ENCODE results near the gene CHST12. TPM values are rescaled to one million over a fixed set of nuclear protein-coding genes. Genes with fewer than 3 reads are reported as not detected.

Gene CHST12
- total and polyA plus RNA-seq, 10 of the 15 experiments (the other 5 are each of a cell fraction or from before 2014, with no cell fraction given), result 0.05 to 14.2 (median 3.3) TPM

DNA sequence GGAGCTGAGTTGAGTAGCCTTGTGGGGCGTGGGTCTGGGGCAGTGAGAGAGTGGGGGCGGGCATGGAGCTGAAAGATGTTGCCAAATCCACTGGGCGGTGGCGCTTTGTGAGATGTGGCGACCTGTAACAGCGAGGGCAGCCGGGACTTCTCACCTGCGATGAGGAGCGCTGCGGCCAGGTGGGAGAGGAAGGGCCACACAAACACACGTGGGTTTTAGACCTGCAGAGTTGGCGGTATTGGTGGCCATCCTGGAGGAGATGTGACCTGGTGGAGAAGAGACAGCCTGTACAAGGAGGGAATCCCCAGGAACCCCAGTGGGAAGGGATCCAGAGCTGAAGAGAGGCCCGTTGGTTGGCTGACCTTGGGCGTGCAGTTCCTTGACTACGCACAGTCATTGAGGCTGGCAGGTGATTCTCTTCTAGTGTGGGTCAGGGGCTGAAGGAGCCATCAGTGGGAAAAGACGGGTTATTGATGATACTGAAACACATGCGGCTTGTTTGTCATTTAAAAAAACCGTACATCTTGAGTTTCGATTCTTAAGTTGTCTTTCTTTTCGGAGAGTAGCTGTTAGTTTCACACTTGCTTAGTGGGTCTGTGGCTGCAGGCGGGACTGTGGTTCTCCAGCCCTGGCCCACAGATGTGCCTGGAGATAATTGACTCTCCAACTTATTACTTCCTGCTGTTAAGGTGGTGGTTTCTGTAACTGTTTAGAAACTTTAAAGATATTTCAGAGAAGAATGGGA, 2.4 kb downstream of the CHST12 start (continued):
- TF ChIP-seq, protein P1, sequence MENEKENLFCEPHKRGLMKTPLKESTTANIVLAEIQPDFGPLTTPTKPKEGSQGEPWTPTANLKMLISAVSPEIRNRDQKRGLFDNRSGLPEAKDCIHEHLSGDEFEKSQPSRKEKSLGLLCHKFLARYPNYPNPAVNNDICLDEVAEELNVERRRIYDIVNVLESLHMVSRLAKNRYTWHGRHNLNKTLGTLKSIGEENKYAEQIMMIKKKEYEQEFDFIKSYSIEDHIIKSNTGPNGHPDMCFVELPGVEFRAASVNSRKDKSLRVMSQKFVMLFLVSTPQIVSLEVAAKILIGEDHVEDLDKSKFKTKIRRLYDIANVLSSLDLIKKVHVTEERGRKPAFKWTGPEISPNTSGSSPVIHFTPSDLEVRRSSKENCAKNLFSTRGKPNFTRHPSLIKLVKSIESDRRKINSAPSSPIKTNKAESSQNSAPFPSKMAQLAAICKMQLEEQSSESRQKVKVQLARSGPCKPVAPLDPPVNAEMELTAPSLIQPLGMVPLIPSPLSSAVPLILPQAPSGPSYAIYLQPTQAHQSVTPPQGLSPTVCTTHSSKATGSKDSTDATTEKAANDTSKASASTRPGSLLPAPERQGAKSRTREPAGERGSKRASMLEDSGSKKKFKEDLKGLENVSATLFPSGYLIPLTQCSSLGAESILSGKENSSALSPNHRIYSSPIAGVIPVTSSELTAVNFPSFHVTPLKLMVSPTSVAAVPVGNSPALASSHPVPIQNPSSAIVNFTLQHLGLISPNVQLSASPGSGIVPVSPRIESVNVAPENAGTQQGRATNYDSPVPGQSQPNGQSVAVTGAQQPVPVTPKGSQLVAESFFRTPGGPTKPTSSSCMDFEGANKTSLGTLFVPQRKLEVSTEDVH (IDR thresholded peaks at IDR 0.05; ENCODE audit: low read depth, partially characterized antibody), result no peak
- TF ChIP-seq PAX8 (IDR thresholded peaks at IDR 0.05), result no peak
- no peak for TF ChIP-seq CBX3 (IDR thresholded peaks at IDR 0.05; ENCODE audit: borderline replicate concordance, low read depth)
- no peak for TF ChIP-seq SUZ12 (IDR thresholded peaks at IDR 0.05; ENCODE audit: unreplicated experiment)
- TF ChIP-seq NFIC (IDR thresholded peaks at IDR 0.05; ENCODE audit: low read depth, low read length), result peak; percentile 61; the same call in 1 of the 2 replicates
- TF ChIP-seq EGR1 (IDR thresholded peaks at IDR 0.05; ENCODE audit: borderline replicate concordance in 1 of 2, low read depth in 2 of 2, low read length in 2 of 2), result no peak
- peak; percentile 90 for TF ChIP-seq IKZF1 (conservative IDR thresholded peaks at IDR 0.05)
- TF ChIP-seq RBBP5 (conservative IDR thresholded peaks at IDR 0.05), result no peak
- TF ChIP-seq ZBED1 (IDR thresholded peaks at IDR 0.05; ENCODE audit: borderline replicate concordance), result peak; percentile 42; the same call in 1 of the 2 replicates
- peak; percentile 17 for TF ChIP-seq SP1 (IDR thresholded peaks at IDR 0.05; ENCODE audit: low read depth, low read length)
- peak in 1 of 2 experiments; percentile 24; a peak in 1 of 4 replicates for TF ChIP-seq ETV6 (conservative IDR thresholded peaks at IDR 0.05 in 1 of 2, IDR thresholded peaks at IDR 0.05 in 1 of 2; ENCODE audit: borderline replicate concordance in 1 of 2, low read depth in 1 of 2)
- 0 out of 2 replicates have a peak, but pooled peaks have one; percentile 42 for TF ChIP-seq IRF4 (IDR thresholded peaks at IDR 0.05; ENCODE audit: low read depth, low read length)
- no peak for TF ChIP-seq PML (IDR thresholded peaks at IDR 0.05; ENCODE audit: low read length)
- TF ChIP-seq, protein P2, sequence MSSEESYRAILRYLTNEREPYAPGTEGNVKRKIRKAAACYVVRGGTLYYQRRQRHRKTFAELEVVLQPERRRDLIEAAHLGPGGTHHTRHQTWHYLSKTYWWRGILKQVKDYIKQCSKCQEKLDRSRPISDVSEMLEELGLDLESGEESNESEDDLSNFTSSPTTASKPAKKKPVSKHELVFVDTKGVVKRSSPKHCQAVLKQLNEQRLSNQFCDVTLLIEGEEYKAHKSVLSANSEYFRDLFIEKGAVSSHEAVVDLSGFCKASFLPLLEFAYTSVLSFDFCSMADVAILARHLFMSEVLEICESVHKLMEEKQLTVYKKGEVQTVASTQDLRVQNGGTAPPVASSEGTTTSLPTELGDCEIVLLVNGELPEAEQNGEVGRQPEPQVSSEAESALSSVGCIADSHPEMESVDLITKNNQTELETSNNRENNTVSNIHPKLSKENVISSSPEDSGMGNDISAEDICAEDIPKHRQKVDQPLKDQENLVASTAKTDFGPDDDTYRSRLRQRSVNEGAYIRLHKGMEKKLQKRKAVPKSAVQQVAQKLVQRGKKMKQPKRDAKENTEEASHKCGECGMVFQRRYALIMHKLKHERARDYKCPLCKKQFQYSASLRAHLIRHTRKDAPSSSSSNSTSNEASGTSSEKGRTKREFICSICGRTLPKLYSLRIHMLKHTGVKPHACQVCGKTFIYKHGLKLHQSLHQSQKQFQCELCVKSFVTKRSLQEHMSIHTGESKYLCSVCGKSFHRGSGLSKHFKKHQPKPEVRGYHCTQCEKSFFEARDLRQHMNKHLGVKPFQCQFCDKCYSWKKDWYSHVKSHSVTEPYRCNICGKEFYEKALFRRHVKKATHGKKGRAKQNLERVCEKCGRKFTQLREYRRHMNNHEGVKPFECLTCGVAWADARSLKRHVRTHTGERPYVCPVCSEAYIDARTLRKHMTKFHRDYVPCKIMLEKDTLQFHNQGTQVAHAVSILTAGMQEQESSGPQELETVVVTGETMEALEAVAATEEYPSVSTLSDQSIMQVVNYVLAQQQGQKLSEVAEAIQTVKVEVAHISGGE (CRISPR knock-in tag; IDR thresholded peaks at IDR 0.05), result no peak
- no peak for TF ChIP-seq CBX5 (IDR thresholded peaks at IDR 0.05; ENCODE audit: low read depth)
- no peak for TF ChIP-seq SIX5 (IDR thresholded peaks at IDR 0.05; ENCODE audit: low read depth, low read length, severe bottlenecking)
- no peak for TF ChIP-seq SMC3 (IDR thresholded peaks at IDR 0.05; ENCODE audit: borderline replicate concordance, low read length)
- no peak for TF ChIP-seq NFXL1 (IDR thresholded peaks at IDR 0.05; ENCODE audit: borderline replicate concordance)
- TF ChIP-seq ZNF24 (IDR thresholded peaks at IDR 0.05), result no peak; the same call in 1 of the 2 replicates
- TF ChIP-seq, protein P3, sequence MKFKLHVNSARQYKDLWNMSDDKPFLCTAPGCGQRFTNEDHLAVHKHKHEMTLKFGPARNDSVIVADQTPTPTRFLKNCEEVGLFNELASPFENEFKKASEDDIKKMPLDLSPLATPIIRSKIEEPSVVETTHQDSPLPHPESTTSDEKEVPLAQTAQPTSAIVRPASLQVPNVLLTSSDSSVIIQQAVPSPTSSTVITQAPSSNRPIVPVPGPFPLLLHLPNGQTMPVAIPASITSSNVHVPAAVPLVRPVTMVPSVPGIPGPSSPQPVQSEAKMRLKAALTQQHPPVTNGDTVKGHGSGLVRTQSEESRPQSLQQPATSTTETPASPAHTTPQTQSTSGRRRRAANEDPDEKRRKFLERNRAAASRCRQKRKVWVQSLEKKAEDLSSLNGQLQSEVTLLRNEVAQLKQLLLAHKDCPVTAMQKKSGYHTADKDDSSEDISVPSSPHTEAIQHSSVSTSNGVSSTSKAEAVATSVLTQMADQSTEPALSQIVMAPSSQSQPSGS (IDR thresholded peaks at IDR 0.05; ENCODE audit: low read length), result peak; percentile 71; the same call in 1 of the 2 replicates
- TF ChIP-seq SRF (IDR thresholded peaks at IDR 0.05; ENCODE audit: low read depth in 2 of 2, low read length in 2 of 2), result no peak
- no peak; the same call in none of the 2 replicates for TF ChIP-seq MTA3 (IDR thresholded peaks at IDR 0.05; ENCODE audit: borderline replicate concordance, low read length)
- no peak for TF ChIP-seq KLF5 (IDR thresholded peaks at IDR 0.05; ENCODE audit: partially characterized antibody)
- no peak for TF ChIP-seq NRF1 (conservative IDR thresholded peaks at IDR 0.05; ENCODE audit: low read depth, low read length)

Measured in GM12878 (cell line).